HG02970 (cell line): ENCODE measurements around the gene TAF8.
"Not testable (repeated sequence)": the region's sequence is repeated elsewhere in the genome, so short reads cannot be mapped to it uniquely, and the experiment has no call there.

Experiments
- ATAC-seq: cut with Tn5 transposase; IDR thresholded peaks from one replicate; pipeline ENCODE4 v1.9.1; 2021; ENCODE audit warnings: mild to moderate bottlenecking, moderate library complexity, moderate number of reproducible peaks; ENCODE audit not compliant: unreplicated experiment, low FRiP score

Gene TAF8

DNA sequence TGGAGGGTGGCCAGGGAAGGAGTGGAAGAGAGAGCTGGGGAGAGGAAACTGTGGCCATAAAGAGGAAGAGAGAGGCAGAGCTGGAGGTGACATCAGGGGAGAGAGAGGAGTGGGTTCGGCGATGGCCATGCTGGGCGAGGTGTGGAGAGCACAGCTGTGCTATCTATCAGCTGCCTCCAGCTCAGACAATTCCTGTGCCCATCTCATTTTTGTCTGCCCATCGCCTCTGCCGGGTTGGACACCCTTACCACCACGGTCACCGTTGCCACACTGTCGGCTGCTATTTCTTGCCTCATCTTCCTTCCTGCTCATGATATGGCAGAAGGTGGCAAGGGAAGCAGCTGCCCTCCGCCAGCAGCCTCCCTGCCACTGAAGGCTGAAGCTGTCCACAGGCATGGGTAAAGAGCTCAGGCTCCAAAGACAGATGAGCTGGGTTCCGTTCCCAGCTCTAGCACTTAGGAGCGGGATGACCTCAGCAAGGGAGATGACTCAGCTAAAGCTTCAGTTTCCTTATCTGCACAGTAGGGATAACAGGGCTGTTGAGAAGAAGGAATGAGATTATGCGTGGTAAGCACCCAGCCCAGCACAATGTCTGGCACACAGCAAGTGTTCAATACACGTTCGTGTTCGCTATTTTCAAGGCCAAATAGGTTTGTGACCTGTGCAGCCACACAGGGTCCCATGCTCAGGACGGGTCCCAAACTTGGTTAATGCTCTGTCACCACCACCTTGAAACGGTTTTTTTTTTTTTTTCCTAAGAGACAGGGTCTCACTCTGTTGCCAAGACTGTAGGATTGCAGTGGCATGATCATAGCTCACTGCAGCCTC is 21.9 kb upstream of the TAF8 start:
- no peak for ATAC-seq

DNA sequence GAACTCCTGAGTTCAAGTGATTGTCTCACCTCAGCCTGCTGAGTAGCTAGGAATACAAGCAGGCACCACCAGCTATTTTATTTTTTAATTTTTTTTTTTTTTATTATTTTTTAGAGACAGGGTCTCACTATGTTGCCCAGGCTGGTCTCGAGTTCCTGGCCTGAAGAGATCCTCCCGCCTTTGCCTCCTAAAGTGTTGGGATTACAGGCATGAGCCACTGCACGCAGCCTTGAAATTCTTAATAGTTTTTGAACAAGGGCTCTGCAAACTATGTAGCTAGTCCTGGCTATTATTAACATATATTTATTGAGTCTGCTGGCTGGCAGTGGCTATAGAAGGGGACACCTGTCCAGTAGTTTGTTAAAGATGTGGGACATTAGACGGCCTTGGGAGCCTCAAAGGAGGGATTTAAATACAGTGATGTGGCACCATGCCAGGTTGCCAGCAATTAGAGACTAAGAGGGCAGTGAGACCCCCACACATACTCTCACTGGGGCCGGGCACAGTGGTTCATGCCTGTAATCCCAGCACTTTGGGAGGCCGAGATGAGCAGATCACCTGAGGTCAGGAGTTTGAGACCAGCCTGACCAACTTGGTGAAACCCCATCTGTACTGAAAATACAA is 21.1 kb upstream of the TAF8 start:
- ATAC-seq, result no peak

DNA sequence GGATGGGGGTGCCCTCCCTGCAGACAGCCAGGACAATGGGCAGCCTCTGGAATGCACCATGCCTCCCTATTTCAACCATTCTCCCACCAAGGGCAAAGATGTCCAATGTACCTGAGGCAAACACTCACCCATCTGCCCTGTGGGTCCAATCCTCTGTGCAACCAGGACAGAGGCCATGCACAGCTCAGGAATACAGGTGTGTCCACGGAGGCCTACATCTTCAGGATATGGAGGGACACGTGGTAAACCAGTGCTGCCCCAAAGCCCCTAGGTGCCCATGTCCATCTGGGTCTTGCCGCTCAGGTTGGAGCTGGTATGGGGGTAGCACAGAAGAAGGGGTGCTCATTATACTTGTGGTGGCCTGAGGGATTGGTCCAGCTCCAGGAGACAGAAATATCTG is 20.4 kb upstream of the TAF8 start:
- ATAC-seq, result no peak

GRCh38 chr6:42030585-42031506 is 19.5 kb upstream of the TAF8 start:
- ATAC-seq, result no peak

DNA sequence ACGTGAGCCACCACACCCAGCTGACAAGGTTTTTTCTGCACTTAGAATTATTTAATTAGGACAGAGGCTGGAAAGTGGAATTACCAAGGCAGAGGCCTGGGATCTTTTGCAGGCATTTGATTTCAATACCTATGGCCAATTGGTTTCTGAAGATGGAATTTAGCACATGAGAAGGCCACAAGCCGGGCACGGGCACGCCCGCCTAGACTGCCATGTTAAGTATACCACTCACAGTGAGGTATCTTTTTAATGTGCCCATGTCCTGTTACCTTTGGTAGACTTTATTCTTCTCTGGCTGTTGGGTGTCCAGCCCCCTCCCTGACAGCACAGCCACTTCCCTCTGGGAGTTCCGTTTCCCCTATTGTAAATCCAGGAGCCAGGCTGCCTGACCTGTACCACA is 18.0 kb upstream of the TAF8 start:
- no peak for ATAC-seq

DNA sequence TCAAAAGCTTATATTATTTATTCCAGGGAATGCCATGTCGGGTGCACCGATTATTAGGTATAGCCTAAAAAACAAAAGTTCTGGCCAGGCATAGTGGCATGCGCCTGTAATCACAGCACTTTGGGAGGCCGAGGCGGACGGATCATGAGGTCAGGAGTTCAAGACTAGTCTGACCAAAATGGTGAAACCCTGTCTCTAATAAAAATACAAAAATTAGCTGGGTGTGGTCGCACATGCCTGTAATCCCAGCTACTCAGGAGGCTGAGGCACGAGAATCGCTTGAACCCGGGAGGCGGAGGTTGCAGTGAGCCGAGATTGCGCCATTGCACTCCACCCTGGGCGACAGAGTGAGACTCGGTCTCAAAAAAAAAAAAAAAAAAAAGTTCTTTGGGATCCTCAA is 12.7 kb upstream of the TAF8 start:
- ATAC-seq, result not testable (repeated sequence)

GRCh38 chr6:42038163-42038562 is 12.2 kb upstream of the TAF8 start:
- ATAC-seq, result no peak

DNA sequence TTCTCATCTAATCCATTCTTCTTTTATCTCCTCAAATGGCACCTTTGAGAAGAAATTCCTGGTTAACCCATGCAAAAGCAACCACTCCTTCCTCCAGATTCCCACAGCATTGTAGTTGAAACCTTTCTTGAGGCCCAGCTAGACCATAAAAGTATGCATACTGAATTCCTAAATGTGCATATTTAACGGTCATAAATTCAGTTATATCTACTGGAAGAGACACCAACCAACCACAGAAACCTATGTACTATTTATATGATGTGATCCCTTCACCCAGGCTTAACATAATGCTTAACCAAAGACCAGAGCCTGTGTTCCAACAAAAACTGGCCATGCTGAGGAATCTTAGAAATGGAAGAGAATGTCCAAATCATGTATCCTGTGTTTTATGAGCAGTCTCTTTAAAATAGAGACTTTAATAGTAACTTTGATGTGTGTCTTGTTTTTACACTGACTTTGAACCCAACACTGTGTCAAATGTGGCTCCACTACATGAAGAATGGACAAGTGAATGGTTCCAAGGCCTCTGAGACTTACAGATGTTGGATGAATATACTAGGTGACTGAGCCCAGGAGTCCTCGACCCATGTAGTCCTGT is 11.4 kb upstream of the TAF8 start:
- no peak for ATAC-seq

- no peak for ATAC-seq
Measured at GRCh38 chr6:42040856-42041480, 9.4 kb upstream of the TAF8 start.

- ATAC-seq, result no peak
Measured at GRCh38 chr6:42041481-42042053, 8.8 kb upstream of the TAF8 start.

DNA sequence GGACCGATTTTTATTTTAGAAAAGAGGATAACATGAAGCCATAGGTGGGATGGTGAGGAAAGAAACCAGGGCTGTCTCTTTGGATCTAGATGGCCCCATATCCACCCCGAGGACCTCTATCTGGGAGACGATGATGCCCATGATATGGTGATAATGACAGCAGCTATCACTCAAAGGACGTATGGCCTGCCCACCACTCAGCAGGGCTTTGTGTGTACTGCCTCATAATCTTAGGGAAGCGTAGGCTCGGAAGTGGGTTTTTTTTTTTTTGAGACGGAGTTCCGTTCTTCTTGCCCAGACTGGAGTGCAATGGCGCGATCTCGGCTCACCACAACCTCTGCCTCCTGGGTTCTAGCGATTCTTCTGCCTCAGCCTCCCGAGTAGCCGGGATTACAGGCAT is 8.2 kb upstream of the TAF8 start:
- no peak for ATAC-seq

DNA sequence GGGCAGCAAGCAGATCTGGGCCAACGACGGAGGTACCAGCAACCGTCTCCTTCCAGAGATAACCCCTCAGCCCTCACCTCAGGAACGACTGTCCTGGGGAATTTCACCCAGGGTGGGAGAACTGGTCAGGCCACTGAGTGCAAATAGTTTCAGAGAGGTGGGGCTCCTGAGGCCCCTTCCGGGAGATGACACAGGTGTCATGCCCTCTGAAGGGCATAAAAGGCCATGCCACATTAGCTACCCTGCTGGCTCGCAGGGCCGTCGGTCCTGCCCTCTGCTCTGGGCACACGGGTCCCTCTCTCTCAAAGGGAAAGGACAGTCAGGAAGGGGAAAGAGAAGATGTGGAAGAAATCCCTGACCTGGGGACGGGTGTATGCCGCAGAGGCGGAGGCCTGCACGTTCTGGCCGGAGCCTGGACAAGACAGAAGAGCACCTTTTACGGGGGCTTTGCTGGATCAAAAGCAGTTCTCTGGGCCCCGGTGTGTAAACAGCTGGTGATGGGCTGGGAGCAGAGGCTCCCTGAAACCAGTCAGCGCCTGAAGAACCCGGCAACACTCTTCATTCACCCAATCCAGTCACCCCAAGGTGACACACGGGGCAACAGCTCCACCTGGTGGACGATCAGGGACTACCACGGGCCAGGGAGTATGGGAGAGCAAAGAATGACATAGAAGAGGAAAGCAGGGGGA is 6.4 kb upstream of the TAF8 start:
- ATAC-seq, result no peak

- no peak for ATAC-seq
Measured at GRCh38 chr6:42045538-42046460, 4.5 kb upstream of the TAF8 start.

DNA sequence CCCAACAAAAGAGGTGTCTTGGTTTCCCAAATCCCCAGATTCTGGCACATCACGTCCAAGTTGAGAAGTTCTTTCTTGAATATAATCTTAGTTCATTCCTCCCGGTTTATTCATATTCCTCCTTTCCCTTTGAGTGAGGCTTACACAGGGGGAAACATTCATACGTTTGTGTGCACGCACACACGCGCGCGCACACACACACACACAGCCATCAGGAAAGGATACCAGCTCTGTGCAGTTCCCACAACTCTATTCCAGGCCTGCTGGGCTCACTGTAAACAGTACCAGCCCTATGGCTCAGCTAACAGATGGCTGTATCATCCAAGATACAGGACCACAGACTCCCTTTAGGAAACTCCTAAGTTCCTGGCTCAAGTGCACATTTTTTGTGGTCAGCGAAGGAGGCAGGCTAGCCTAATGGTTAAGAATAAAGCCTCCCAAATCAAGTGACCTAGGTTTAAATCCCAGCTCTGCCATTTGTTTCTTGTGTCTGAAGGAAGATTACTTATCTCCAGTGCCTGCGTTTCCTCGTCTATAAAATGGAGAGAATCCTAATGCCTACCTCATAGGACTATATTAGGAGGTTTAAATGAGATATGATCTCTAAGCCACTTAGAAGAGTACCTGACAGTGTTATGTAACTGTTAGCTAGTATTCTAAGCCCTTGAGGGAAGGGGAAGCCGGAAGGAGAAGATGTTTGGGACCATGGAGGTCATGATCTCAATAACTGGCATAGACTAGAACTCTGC is 3.7 kb upstream of the TAF8 start:
- ATAC-seq, result no peak

- no peak for ATAC-seq
Measured at GRCh38 chr6:42047213-42047590, 3.1 kb upstream of the TAF8 start.

GRCh38 chr6:42047790-42048405 is 2.4 kb upstream of the TAF8 start:
- ATAC-seq, result no peak

- ATAC-seq, result no peak
Measured at GRCh38 chr6:42049116-42049809, 1.1 kb upstream of the TAF8 start.
